Heart left ventricle (tissue), 16 donors: ENCODE data around the gene KIAA1958. TPM values are rescaled to one million over a fixed set of nuclear protein-coding genes. Genes with fewer than 3 reads are reported as not detected.

ENCODE experiments used
- ATAC-seq, 4 donors: fragments of 200-7000 bp; cut with Tn5 transposase; one replicate each; pipeline ENCODE4 v1.9.1; 2020 to 2022; ENCODE audit warnings: moderate library complexity in 4 of 4, mild to moderate bottlenecking in 3 of 4, moderate number of reproducible peaks in 1 of 4
- DNase-seq, 5 donors: peaks; one replicate each; pipeline ENCODE4 v3.0.0-alpha.2; 2020
- H3K27ac ChIP-seq, 12 donors: fragments of 200-600 bp; sonication (generic) in 4 of 12; one replicate each; pipeline versions ENCODE4 v1.5.0 to v1.8.0; 2016 to 2022; ENCODE audit warnings: mild to moderate bottlenecking in 2 of 12
- H3K27me3 ChIP-seq, 9 donors: fragments of 200-600 bp; sonication (generic) in 2 of 9; one replicate each; pipeline versions ENCODE4 v1.5.1 to v1.8.0; 2016 to 2022; ENCODE audit warnings: mild to moderate bottlenecking in 3 of 9
- H3K36me3 ChIP-seq, 9 donors: fragments of 200-600 bp; sonication (generic) in 2 of 9; one replicate each; pipeline versions ENCODE4 v1.5.0 to v1.8.0; 2018 to 2022; ENCODE audit warnings: mild to moderate bottlenecking in 2 of 9
- H3K4me1 ChIP-seq, 12 donors: fragments of 200-600 bp; sonication (generic) in 4 of 12; one replicate each; pipeline versions ENCODE4 v1.5.0 to v1.8.0; 2016 to 2022; ENCODE audit warnings: mild to moderate bottlenecking in 3 of 12
- H3K4me3 ChIP-seq, 12 donors: fragments of 200-600 bp; sonication (generic) in 4 of 12; one replicate each; pipeline versions ENCODE4 v1.5.0 to v1.8.0; 2017 to 2022; ENCODE audit warnings: mild to moderate bottlenecking in 9 of 12, moderate library complexity in 4 of 12
- H3K9me3 ChIP-seq, 12 donors: fragments of 200-600 bp; sonication (generic) in 4 of 12; one replicate each; pipeline versions ENCODE4 v1.5.0 to v1.8.0; 2016 to 2022; ENCODE audit warnings: mild to moderate bottlenecking in 1 of 12
- POLR2A ChIP-seq, 2 donors: fragments of 450-650 bp; IDR thresholded peaks; one replicate each; pipeline ENCODE4 v1.6.1; 2017; ENCODE audit warnings: antibody characterized with exemption in 2 of 2, mild to moderate bottlenecking in 2 of 2, moderate library complexity in 2 of 2
- WGBS, 4 donors: extraction: QIAGEN DNeasy Blood & Tissue Kit in 2 of 4; methylation state at CpG; one replicate each; pipeline versions ENCODE4 v1.1.5 to v1.1.7; 2013 to 2018; 5-methylcytosine and 5-hydroxymethylcytosine counted together
- intact Hi-C, 10 donors: fragments of 100-400 bp; cut with DNase I; formaldehyde crosslinking; loops; one replicate each; pipeline versions ENCODE4 v1.11.1 to v1.14.2; 2022
- polyA plus RNA-seq, 2 donors: library from polyadenylated mRNA; stranded (reverse); fragments of 200-250 nt; gene quantifications; one replicate each; pipeline ENCODE4 v1.2.3, GENCODE V29; 2013
- total RNA-seq, 9 donors: library from RNA; depleted of rRNA in 2 of 9; stranded (reverse); fragments of >200 nt in 2 of 9; fragmentation: NEBNext Ultra II Directional in 3 of 9; extraction: Animal tissue kit (Norgen Biotek cat#: 25700) in 3 of 9; gene quantifications; one replicate each; pipeline versions ENCODE4 v1.1.0 to v1.2.4, GENCODE V29; 2016 to 2023
- TF ChIP-seq, protein P1 (sequence below), 12 donors: fragments of 200-600 bp; sonication (generic) in 4 of 12; IDR thresholded peaks; one replicate each; pipeline versions ENCODE4 v1.5.0 to v1.8.0; 2018 to 2022; ENCODE audit warnings: antibody characterized with exemption in 12 of 12, mild to moderate bottlenecking in 5 of 12
- donor health status: ischemic (EF 13 %, LVEDD 7.1; RV severe dilation, severe dysfunction).
- donor health status: healthy with polysubstance abuse.
- donor health status: DM: no; HTN: yes; CAD: no.
- donor health status: DM: no; HTN: no; CAD: no.
- donor health status: ischemic (EF 25% LVEDD 6.9; RV normal size, moderate dysfunction).
- donor health status: ischemic (EF 25% LVEDD 5.7; RV mildly dilated, moderate dysfunction).
- donor health status: healthy.
- donor health status: DM: yes; HTN: yes; CAD: no.
- donor health status: ischemic (EF 35%, LVEDD 5.7; RV mildly dilated, moderate dysfunction).
- donor health status: nonischemic (EF 11% LVEDD 7.7; RV severe dilation, severe dysfunction).
- donor health status: DM: yes; HTN: yes; CAD: no.
- donor health status: PGD.
- donor health status: ischemic (EF 29% LVEDD 5.4; RV normal size, mild dysfunction).
- donor health status: nonischemic (EF 23%, LVEDD 6.1; RV moderate dilation, normal function).

Gene KIAA1958
- total and polyA plus RNA-seq, 11 donors, result 0.99 to 8.5 (median 5.8) TPM

- Histone ChIP-seq H3K36me3 (no peaks in the 10 kb centered on the region), H3K4me1 (peaks cover 0 to 6% (median 0%) of the 10 kb centered on the region in 12 donors), H3K27me3 (no peaks in the 10 kb centered on the region), H3K27ac (no peak overlapping the region), H3K4me3 (no peak overlapping the region), H3K9me3 (no peaks in the 10 kb centered on the region)
- ATAC-seq (no peak), DNase-seq (no peak)
- intact Hi-C loops, result no loop called here
- 83 to 92% (median 87%) methylated on average over 3 of the region's 3 CpGs for WGBS, 4 donors
- no peak for TF ChIP-seq POLR2A (IDR thresholded peaks at IDR 0.05)
- TF ChIP-seq, protein P1, sequence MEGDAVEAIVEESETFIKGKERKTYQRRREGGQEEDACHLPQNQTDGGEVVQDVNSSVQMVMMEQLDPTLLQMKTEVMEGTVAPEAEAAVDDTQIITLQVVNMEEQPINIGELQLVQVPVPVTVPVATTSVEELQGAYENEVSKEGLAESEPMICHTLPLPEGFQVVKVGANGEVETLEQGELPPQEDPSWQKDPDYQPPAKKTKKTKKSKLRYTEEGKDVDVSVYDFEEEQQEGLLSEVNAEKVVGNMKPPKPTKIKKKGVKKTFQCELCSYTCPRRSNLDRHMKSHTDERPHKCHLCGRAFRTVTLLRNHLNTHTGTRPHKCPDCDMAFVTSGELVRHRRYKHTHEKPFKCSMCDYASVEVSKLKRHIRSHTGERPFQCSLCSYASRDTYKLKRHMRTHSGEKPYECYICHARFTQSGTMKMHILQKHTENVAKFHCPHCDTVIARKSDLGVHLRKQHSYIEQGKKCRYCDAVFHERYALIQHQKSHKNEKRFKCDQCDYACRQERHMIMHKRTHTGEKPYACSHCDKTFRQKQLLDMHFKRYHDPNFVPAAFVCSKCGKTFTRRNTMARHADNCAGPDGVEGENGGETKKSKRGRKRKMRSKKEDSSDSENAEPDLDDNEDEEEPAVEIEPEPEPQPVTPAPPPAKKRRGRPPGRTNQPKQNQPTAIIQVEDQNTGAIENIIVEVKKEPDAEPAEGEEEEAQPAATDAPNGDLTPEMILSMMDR (IDR thresholded peaks at IDR 0.05), result no peak
Measured at GRCh38 chr9:112502175-112502946, 15.7 kb downstream of the KIAA1958 start.

DNA sequence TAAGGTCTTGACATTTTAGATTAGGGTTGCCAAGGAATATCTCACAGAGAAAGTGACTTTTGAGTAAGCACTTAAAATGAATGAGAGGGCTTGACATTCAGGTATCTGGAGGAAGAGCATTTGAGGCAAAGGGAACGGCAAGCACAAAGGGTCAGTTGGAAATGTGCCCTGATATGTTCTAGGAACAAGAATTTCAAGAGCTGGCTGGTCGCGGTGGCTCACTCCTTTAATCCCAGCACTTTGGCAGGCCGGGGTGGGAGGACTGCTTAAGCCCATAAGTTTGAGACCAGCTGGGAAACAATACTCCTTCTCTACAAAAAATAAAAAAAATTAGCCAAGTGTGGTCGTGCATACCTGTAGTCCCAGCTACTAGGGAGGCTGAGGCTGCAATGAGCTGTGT is 16.5 kb downstream of the KIAA1958 start:
- H3K27ac ChIP-seq, result no peak overlapping the region
- ATAC-seq (peak in 2 of 4 donors; percentile 51 to 58), DNase-seq (no peak)
- peaks cover 0 to 6% (median 0%) of the 10 kb centered on the region in 12 donors for H3K4me1 ChIP-seq
- TF ChIP-seq, protein P1 (IDR thresholded peaks at IDR 0.05), result no peak
- TF ChIP-seq POLR2A (IDR thresholded peaks at IDR 0.05), result no peak
- intact Hi-C loops, result no loop called here
- no peaks in the 10 kb centered on the region for H3K27me3 ChIP-seq
- H3K4me3 ChIP-seq, result no peak overlapping the region
- no peaks in the 10 kb centered on the region for H3K9me3 ChIP-seq
- H3K36me3 ChIP-seq, result no peaks in the 10 kb centered on the region
- 51 to 61% (median 57%) methylated on average over 5 of the region's 5 CpGs for WGBS, 4 donors

DNA sequence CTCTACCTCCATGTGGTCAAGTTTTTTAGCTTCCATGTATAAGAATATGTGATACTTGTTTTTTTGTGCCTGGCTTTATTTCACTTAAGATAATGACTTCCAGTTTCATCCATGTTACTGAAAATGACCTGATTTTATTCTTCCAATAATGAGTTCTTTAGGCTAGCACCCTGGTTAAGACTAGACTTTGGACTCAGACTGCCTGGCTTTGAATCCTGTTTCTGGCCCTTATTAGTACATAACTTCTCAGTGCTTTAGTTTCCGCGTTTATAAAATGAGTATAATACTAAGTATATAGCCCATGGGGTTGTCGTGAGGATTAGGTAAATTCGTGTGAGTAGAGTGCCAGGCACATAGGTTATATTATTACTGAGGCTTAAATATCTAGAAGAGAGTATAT is 18.5 kb downstream of the KIAA1958 start:
- Histone ChIP-seq H3K36me3 (no peaks in the 10 kb centered on the region), H3K4me1 (peaks cover 0 to 6% (median 0%) of the 10 kb centered on the region in 12 donors), H3K27ac (no peak overlapping the region), H3K27me3 (no peaks in the 10 kb centered on the region), H3K4me3 (no peak overlapping the region), H3K9me3 (no peaks in the 10 kb centered on the region)
- intact Hi-C loops, result no loop called here
- WGBS, 4 donors, result 90 to 93% (median 92%) methylated on average over 4 of the region's 4 CpGs
- no peak for TF ChIP-seq POLR2A (IDR thresholded peaks at IDR 0.05)
- TF ChIP-seq, protein P1 (IDR thresholded peaks at IDR 0.05), result no peak
- DNase-seq (no peak), ATAC-seq (no peak)

DNA sequence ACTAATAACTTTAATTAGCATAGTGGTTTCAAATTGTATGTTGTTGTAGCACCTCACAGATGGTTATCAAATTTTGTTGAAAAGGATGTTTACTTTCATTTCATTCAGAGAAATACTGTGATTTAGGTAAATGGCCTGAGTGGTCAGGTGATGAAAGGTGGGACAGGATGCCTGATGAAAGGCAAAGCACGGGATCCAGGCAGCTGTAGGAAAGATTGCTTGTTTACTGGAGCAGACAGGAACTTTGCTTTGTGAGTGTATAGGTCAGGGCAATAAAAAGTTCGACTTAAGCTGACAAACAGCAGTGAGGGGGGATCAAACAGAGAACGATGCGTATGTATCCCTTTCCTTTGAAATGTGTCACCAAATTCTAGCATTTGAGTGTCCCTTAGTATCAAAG is 19.0 kb downstream of the KIAA1958 start:
- Histone ChIP-seq H3K27ac (no peak overlapping the region), H3K36me3 (no peaks in the 10 kb centered on the region), H3K4me1 (peaks cover 0 to 6% (median 0%) of the 10 kb centered on the region in 12 donors), H3K4me3 (no peak overlapping the region), H3K9me3 (no peaks in the 10 kb centered on the region), H3K27me3 (no peaks in the 10 kb centered on the region)
- no peak for ATAC-seq
- intact Hi-C loops, result no loop called here
- 78 to 87% (median 81%) methylated on average over 4 of the region's 4 CpGs for WGBS, 4 donors
- no peak for TF ChIP-seq POLR2A (IDR thresholded peaks at IDR 0.05)
- TF ChIP-seq, protein P1 (IDR thresholded peaks at IDR 0.05), result no peak
- DNase-seq, result no peak
